ENCODE data around the gene IL18R1. TPM values are rescaled to one million over a fixed set of nuclear protein-coding genes. Genes with fewer than 3 reads are reported as not detected.

IL18R1 gene
- total RNA-seq, 1 experiment from 2014 or later, result 0.08 TPM

GRCh38 chr2:102340778-102341177 lies 14.8 kb upstream of the IL18R1 start:
- no peak overlapping the region for H3K4me3 ChIP-seq (ENCODE audit: low read depth in 2 of 2, low read length in 2 of 2)
- no peaks in the 10 kb centered on the region for H3K36me3 ChIP-seq (ENCODE audit: control insufficient read depth, insufficient read depth, low read length)
- DNase-seq (ENCODE audit: low read depth, low spot score), result no peak
- in situ Hi-C loops (cut with HindIII; ENCODE audit: low pct_unique_long_range_greater_than_20kb, low sequenced_read_pairs) (no loop called here), intact Hi-C loops (cut with micrococcal nuclease; ENCODE audit: unreplicated experiment) (no loop called here)
- no peaks in the 10 kb centered on the region; the same call in none of the 2 replicates for H3K27me3 ChIP-seq (ENCODE audit: control insufficient read depth, insufficient read depth, low read length)
- H3K27ac ChIP-seq (ENCODE audit: low read length), result no peak overlapping the region
- no TSS peak for BruUV-seq (replicated peaks)
- ChIA-PET POLR2A (no interaction called here), CTCF (no interaction called here)
- ATAC-seq, result no peak
- TF ChIP-seq CTCF (IDR thresholded peaks at IDR 0.05), result no peak
- TF ChIP-seq SIN3A (IDR thresholded peaks at IDR 0.05; ENCODE audit: borderline replicate concordance, insufficient read depth, low read depth, low read length), result no peak
- TF ChIP-seq POLR2AphosphoS5 (IDR thresholded peaks at IDR 0.05; ENCODE audit: low read depth, low read length), result no peak
- no peak for TF ChIP-seq REST (IDR thresholded peaks at IDR 0.05; ENCODE audit: insufficient read depth in 1 of 2, low read depth in 2 of 2, low read length in 1 of 2)
- TF ChIP-seq TCF7L2 (IDR thresholded peaks at IDR 0.05; ENCODE audit: low read depth, low read length), result no peak
- no peaks in the 10 kb centered on the region for H3K9me3 ChIP-seq (ENCODE audit: control insufficient read depth, insufficient read depth, low read depth, low read length)
- no peaks in the 10 kb centered on the region for H3K4me1 ChIP-seq (ENCODE audit: control insufficient read depth, insufficient read depth, low read length)

GRCh38 chr2:102342888-102343287 lies 12.7 kb upstream of the IL18R1 start:
- Histone ChIP-seq H3K9me3 (ENCODE audit: control insufficient read depth, insufficient read depth, low read depth, low read length) (no peaks in the 10 kb centered on the region), H3K36me3 (ENCODE audit: control insufficient read depth, insufficient read depth, low read length) (no peaks in the 10 kb centered on the region), H3K27me3 (ENCODE audit: control insufficient read depth, insufficient read depth, low read length) (peaks cover 2% of the 10 kb centered on the region), H3K4me3 (ENCODE audit: low read depth in 2 of 2, low read length in 2 of 2) (no peak overlapping the region), H3K4me1 (ENCODE audit: control insufficient read depth, insufficient read depth, low read length) (no peaks in the 10 kb centered on the region), H3K27ac (ENCODE audit: low read length) (no peak overlapping the region)
- in situ Hi-C loops (cut with HindIII; ENCODE audit: low pct_unique_long_range_greater_than_20kb, low sequenced_read_pairs), result no loop called here
- intact Hi-C loops (cut with micrococcal nuclease; ENCODE audit: unreplicated experiment), result no loop called here
- POLR2A ChIA-PET, result no interaction called here
- no TSS peak for BruUV-seq (replicated peaks)
- DNase-seq (ENCODE audit: low read depth, low spot score) (no peak), ATAC-seq (no peak)
- TF ChIP-seq CTCF (IDR thresholded peaks at IDR 0.05) (0 out of 2 replicates have a peak, but pooled peaks have one; percentile 4), SIN3A (IDR thresholded peaks at IDR 0.05; ENCODE audit: borderline replicate concordance, insufficient read depth, low read depth, low read length) (no peak), REST (IDR thresholded peaks at IDR 0.05; ENCODE audit: insufficient read depth in 1 of 2, low read depth in 2 of 2, low read length in 1 of 2) (no peak), TCF7L2 (IDR thresholded peaks at IDR 0.05; ENCODE audit: low read depth, low read length) (no peak)
- CTCF ChIA-PET, result no interaction called here
